Peyer's patch (tissue), 4 donors: Measurements from ENCODE around the gene FBXW2. TPM values are rescaled to one million over a fixed set of nuclear protein-coding genes. Genes with fewer than 3 reads are reported as not detected.

Experiments
- DNase-seq, 3 donors: peaks; one replicate each; pipeline ENCODE4 v3.0.0-alpha.2; 2017 to 2019
- H3K27ac ChIP-seq, 4 donors: fragments of 200-600 bp; sonication (generic); one replicate each; pipeline ENCODE4 v1.5.1; 2016 to 2019
- H3K27me3 ChIP-seq, 2 donors: fragments of 200-600 bp; sonication (generic); one replicate each; pipeline ENCODE4 v1.5.1; 2019
- H3K36me3 ChIP-seq, 3 donors: fragments of 200-600 bp; sonication (generic); one replicate each; pipeline ENCODE4 v1.5.1; 2016 to 2019
- H3K4me1 ChIP-seq, 4 donors: fragments of 200-600 bp; sonication (generic); one replicate each; pipeline ENCODE4 v1.5.1; 2016 to 2019
- H3K4me3 ChIP-seq, 4 donors: fragments of 200-600 bp; sonication (generic); 1 replicate in 3 of 4; 2 replicates in 1 of 4; pipeline ENCODE4 v1.5.1; 2016 to 2019; ENCODE audit warnings: mild to moderate bottlenecking in 1 of 4
- H3K9me3 ChIP-seq, 4 donors: fragments of 200-600 bp; sonication (generic); one replicate each; pipeline ENCODE4 v1.5.1; 2016 to 2019; ENCODE audit warnings: mild to moderate bottlenecking in 1 of 4
- POLR2A ChIP-seq, 2 donors: fragments of 450-650 bp; IDR thresholded peaks; one replicate each; pipeline ENCODE4 v1.5.1; 2017; ENCODE audit warnings: antibody characterized with exemption in 2 of 2, mild to moderate bottlenecking in 2 of 2, moderate library complexity in 2 of 2
- total RNA-seq, 4 donors: library from RNA; depleted of rRNA; stranded (reverse); fragments of >200 nt; gene quantifications; one replicate each; pipeline ENCODE4 v1.1.0, GENCODE V29; 2016
- TF ChIP-seq, protein P1 (sequence below), 6 experiments: fragments of 450-650 bp in 4 of 6; fragments of 200-600 bp in 2 of 6; sonication (generic) in 1 of 6; IDR thresholded peaks; one replicate each; pipeline ENCODE4 v1.5.1; 2017 to 2019; ENCODE audit warnings: antibody characterized with exemption in 6 of 6, mild to moderate bottlenecking in 3 of 6, moderate library complexity in 1 of 6

The FBXW2 gene
- total RNA-seq, 4 donors from 2014 or later: 70.5 to 93.3 (median 82.8) TPM

GRCh38 chr9:120832807-120833206 is 39.6 kb upstream of the FBXW2 start:
- H3K27me3 ChIP-seq: no peaks in the 10 kb centered on the region
- TF ChIP-seq, protein P1, sequence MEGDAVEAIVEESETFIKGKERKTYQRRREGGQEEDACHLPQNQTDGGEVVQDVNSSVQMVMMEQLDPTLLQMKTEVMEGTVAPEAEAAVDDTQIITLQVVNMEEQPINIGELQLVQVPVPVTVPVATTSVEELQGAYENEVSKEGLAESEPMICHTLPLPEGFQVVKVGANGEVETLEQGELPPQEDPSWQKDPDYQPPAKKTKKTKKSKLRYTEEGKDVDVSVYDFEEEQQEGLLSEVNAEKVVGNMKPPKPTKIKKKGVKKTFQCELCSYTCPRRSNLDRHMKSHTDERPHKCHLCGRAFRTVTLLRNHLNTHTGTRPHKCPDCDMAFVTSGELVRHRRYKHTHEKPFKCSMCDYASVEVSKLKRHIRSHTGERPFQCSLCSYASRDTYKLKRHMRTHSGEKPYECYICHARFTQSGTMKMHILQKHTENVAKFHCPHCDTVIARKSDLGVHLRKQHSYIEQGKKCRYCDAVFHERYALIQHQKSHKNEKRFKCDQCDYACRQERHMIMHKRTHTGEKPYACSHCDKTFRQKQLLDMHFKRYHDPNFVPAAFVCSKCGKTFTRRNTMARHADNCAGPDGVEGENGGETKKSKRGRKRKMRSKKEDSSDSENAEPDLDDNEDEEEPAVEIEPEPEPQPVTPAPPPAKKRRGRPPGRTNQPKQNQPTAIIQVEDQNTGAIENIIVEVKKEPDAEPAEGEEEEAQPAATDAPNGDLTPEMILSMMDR (IDR thresholded peaks at IDR 0.05): no peak
- TF ChIP-seq POLR2A (IDR thresholded peaks at IDR 0.05): no peak
- H3K36me3 ChIP-seq: peaks cover 0 to 56% (median 0%) of the 10 kb centered on the region in 3 donors
- DNase-seq: no peak
- no peaks in the 10 kb centered on the region for H3K9me3 ChIP-seq
- H3K4me1 ChIP-seq: no peaks in the 10 kb centered on the region
- no peak overlapping the region for H3K27ac ChIP-seq
- no peak overlapping the region for H3K4me3 ChIP-seq

DNA sequence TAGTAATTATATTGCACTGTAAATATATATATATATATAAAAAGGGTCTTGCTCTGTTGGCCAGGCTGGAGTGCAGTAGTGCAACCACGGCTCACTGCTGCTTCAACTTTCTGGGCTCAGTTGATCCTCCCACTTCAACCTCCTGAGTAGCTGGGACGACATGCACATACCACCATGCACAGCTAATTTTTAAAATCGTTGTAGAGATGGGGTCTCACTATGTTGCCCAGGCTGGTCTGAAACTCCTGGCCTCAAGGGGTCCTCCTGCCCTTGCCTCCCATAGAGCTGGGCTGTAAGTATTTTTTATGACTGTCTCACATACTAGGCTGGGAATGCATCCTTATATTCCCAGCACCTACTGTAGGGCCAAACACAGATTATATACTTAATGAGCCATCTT is 37.6 kb upstream of the FBXW2 start:
- Histone ChIP-seq H3K4me1 (no peaks in the 10 kb centered on the region), H3K36me3 (peaks cover 0 to 70% (median 0%) of the 10 kb centered on the region in 3 donors), H3K4me3 (no peak overlapping the region), H3K27me3 (no peaks in the 10 kb centered on the region), H3K27ac (no peak overlapping the region), H3K9me3 (no peaks in the 10 kb centered on the region)
- TF ChIP-seq, protein P1 (IDR thresholded peaks at IDR 0.05): no peak
- no peak for TF ChIP-seq POLR2A (IDR thresholded peaks at IDR 0.05)
- DNase-seq: no peak

GRCh38 chr9:120830151-120830550 is 36.9 kb upstream of the FBXW2 start:
- H3K27me3 ChIP-seq: no peaks in the 10 kb centered on the region
- H3K27ac ChIP-seq: no peak overlapping the region
- no peaks in the 10 kb centered on the region for H3K9me3 ChIP-seq
- H3K4me1 ChIP-seq: no peaks in the 10 kb centered on the region
- TF ChIP-seq, protein P1 (IDR thresholded peaks at IDR 0.05): no peak
- TF ChIP-seq POLR2A (IDR thresholded peaks at IDR 0.05): no peak
- no peak for DNase-seq
- H3K36me3 ChIP-seq: peaks cover 0 to 74% (median 0%) of the 10 kb centered on the region in 3 donors
- H3K4me3 ChIP-seq: no peak overlapping the region

DNA sequence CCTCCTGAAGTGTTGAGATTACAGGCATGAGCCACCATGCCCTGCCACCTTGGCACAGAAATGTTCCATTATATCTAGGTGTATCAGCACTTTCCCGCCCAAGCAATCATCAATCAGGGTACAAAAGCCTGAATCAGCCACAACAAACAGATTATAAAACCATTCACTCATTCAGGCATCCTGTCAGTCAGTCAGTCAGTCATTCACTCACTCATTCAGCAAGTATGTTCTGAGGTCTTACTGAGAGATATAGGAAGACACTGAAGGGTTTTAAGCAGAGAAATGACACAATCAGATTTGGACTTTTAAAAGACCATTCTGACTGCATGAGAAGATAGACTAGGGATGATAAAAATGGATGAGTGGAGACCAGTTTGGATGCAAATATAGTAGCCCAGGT is 36.4 kb upstream of the FBXW2 start:
- TF ChIP-seq, protein P1 (IDR thresholded peaks at IDR 0.05): no peak
- TF ChIP-seq POLR2A (IDR thresholded peaks at IDR 0.05): no peak
- DNase-seq: no peak
- Histone ChIP-seq H3K27ac (no peak overlapping the region), H3K9me3 (no peaks in the 10 kb centered on the region), H3K36me3 (peaks cover 0 to 79% (median 0%) of the 10 kb centered on the region in 3 donors), H3K4me1 (no peaks in the 10 kb centered on the region), H3K4me3 (no peak overlapping the region), H3K27me3 (no peaks in the 10 kb centered on the region)

DNA sequence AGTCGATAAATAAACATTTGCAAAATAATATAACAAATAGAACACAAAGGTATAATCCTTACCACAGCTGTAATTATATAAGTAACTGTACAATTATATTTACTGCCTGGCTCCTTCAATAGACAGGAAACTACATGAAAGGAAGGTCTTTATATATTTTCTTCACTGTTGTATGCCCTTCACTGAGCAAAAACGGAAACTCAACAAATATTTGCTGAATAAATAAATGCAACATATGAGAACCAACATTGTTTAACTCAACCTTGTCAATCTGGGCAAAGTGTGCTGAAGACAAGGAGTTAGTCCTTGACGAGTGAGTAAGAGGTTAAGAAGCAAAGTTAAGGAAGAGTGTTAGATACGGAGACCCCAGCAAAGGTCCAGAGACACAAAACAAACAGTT is 26.9 kb upstream of the FBXW2 start:
- H3K9me3 ChIP-seq: no peaks in the 10 kb centered on the region
- no peak for DNase-seq
- no peak overlapping the region for H3K27ac ChIP-seq
- no peaks in the 10 kb centered on the region for H3K4me1 ChIP-seq
- no peaks in the 10 kb centered on the region for H3K27me3 ChIP-seq
- no peak for TF ChIP-seq POLR2A (IDR thresholded peaks at IDR 0.05)
- TF ChIP-seq, protein P1 (IDR thresholded peaks at IDR 0.05): no peak
- H3K4me3 ChIP-seq: no peak overlapping the region
- peaks cover 0 to 70% (median 0%) of the 10 kb centered on the region in 3 donors for H3K36me3 ChIP-seq

GRCh38 chr9:120818595-120818994 is 25.4 kb upstream of the FBXW2 start:
- Histone ChIP-seq H3K4me3 (no peak overlapping the region), H3K27ac (no peak overlapping the region), H3K36me3 (peaks cover 0 to 55% (median 0%) of the 10 kb centered on the region in 3 donors), H3K4me1 (no peaks in the 10 kb centered on the region), H3K9me3 (no peaks in the 10 kb centered on the region), H3K27me3 (no peaks in the 10 kb centered on the region)
- TF ChIP-seq, protein P1 (IDR thresholded peaks at IDR 0.05): no peak
- TF ChIP-seq POLR2A (IDR thresholded peaks at IDR 0.05): no peak
- no peak for DNase-seq
